Activated naive CD8-positive, alpha-beta T cell (primary cell): ENCODE data around the gene MISP3.
A peak's percentile ranks its signal among the peaks of the same experiment; 100 is the strongest.

Source experiments
- H3K27ac Mint-ChIP-seq: one replicate; pipeline ENCODE4 v1.8.0; 2021; ENCODE audit warnings: mixed read lengths
- H3K27me3 Mint-ChIP-seq: one replicate; pipeline ENCODE4 v1.8.0; 2021; ENCODE audit warnings: mixed read lengths
- H3K36me3 Mint-ChIP-seq: one replicate; pipeline ENCODE4 v1.8.0; 2021; ENCODE audit warnings: mixed read lengths
- H3K4me1 Mint-ChIP-seq: one replicate; pipeline ENCODE4 v1.8.0; 2021; ENCODE audit warnings: low read depth, mixed read lengths
- H3K4me3 Mint-ChIP-seq: one replicate; pipeline ENCODE4 v1.8.0; 2021; ENCODE audit warnings: mild to moderate bottlenecking, mixed read lengths
- H3K9me3 Mint-ChIP-seq: one replicate; pipeline ENCODE4 v1.8.0; 2021; ENCODE audit warnings: low read depth, mixed read lengths

The MISP3 gene

GRCh38 chr19:14082675-14082960 is 10.0 kb downstream of the MISP3 start:
- Mint-ChIP-seq H3K4me3 (peak overlapping the region; percentile 92), H3K9me3 (no peaks in the 10 kb centered on the region), H3K4me1 (peaks cover 20% of the 10 kb centered on the region), H3K36me3 (no peaks in the 10 kb centered on the region), H3K27me3 (no peaks in the 10 kb centered on the region), H3K27ac (no peak overlapping the region)

- Mint-ChIP-seq H3K4me3 (no peak within 1 kb of the TSS), H3K4me1 (peaks cover 21% of the 10 kb centered on the region), H3K27ac (no peak within 1 kb of the TSS), H3K27me3 (no peaks in the 10 kb centered on the region), H3K36me3 (peaks cover 4% of the 10 kb centered on the region), H3K9me3 (no peaks in the 10 kb centered on the region)
Measured at GRCh38 chr19:14085309-14085995, 12.9 kb downstream of the MISP3 start, which contains the start of gene C19orf67. Gene C19orf67 (minus strand): TSS chr19:14085783. CDS start chr19:14085627, 156 bp downstream.

GRCh38 chr19:14086098-14086497 is 13.5 kb downstream of the MISP3 start:
- Mint-ChIP-seq H3K4me3 (no peak overlapping the region), H3K9me3 (no peaks in the 10 kb centered on the region), H3K36me3 (peaks cover 4% of the 10 kb centered on the region), H3K4me1 (peaks cover 19% of the 10 kb centered on the region), H3K27ac (no peak overlapping the region), H3K27me3 (no peaks in the 10 kb centered on the region)

GRCh38 chr19:14088634-14089411 is 16.2 kb downstream of the MISP3 start:
- peaks cover 20% of the 10 kb centered on the region for H3K4me1 Mint-ChIP-seq
- H3K9me3 Mint-ChIP-seq = no peaks in the 10 kb centered on the region
- peak overlapping the region; percentile 88 for H3K4me3 Mint-ChIP-seq
- peak overlapping the region; percentile 88 for H3K27ac Mint-ChIP-seq
- H3K36me3 Mint-ChIP-seq = peaks cover 6% of the 10 kb centered on the region
- H3K27me3 Mint-ChIP-seq = no peaks in the 10 kb centered on the region

GRCh38 chr19:14089412-14089661 is 16.8 kb downstream of the MISP3 start:
- H3K27ac Mint-ChIP-seq = peak overlapping the region; percentile 88
- H3K4me3 Mint-ChIP-seq = peak overlapping the region; percentile 88
- peaks cover 20% of the 10 kb centered on the region for H3K4me1 Mint-ChIP-seq
- H3K9me3 Mint-ChIP-seq = no peaks in the 10 kb centered on the region
- H3K27me3 Mint-ChIP-seq = no peaks in the 10 kb centered on the region
- H3K36me3 Mint-ChIP-seq = peaks cover 6% of the 10 kb centered on the region

GRCh38 chr19:14089662-14090508 is 17.3 kb downstream of the MISP3 start:
- Mint-ChIP-seq H3K4me1 (peaks cover 20% of the 10 kb centered on the region), H3K27ac (peak overlapping the region; percentile 88), H3K4me3 (peak overlapping the region; percentile 88), H3K27me3 (no peaks in the 10 kb centered on the region), H3K9me3 (no peaks in the 10 kb centered on the region), H3K36me3 (peaks cover 6% of the 10 kb centered on the region)

GRCh38 chr19:14090509-14091080 is 18.0 kb downstream of the MISP3 start, which contains the start of gene SAMD1:
Gene SAMD1 (minus strand): TSS chr19:14090751.
- H3K4me3 Mint-ChIP-seq = peak within 1 kb of the TSS; percentile 99
- peaks cover 6% of the 10 kb centered on the region for H3K36me3 Mint-ChIP-seq
- peak within 1 kb of the TSS; percentile 100 for H3K27ac Mint-ChIP-seq
- no peaks in the 10 kb centered on the region for H3K27me3 Mint-ChIP-seq
- no peaks in the 10 kb centered on the region for H3K9me3 Mint-ChIP-seq
- H3K4me1 Mint-ChIP-seq = peaks cover 20% of the 10 kb centered on the region

- Mint-ChIP-seq H3K27me3 (no peaks in the 10 kb centered on the region), H3K4me1 (peaks cover 20% of the 10 kb centered on the region), H3K4me3 (peak overlapping the region; percentile 99), H3K27ac (peak overlapping the region; percentile 100), H3K9me3 (no peaks in the 10 kb centered on the region), H3K36me3 (peaks cover 6% of the 10 kb centered on the region)
Measured at GRCh38 chr19:14091081-14091812, 18.7 kb downstream of the MISP3 start.

- Mint-ChIP-seq H3K27me3 (no peaks in the 10 kb centered on the region), H3K27ac (peak overlapping the region; percentile 100), H3K36me3 (peaks cover 6% of the 10 kb centered on the region), H3K9me3 (no peaks in the 10 kb centered on the region), H3K4me1 (peaks cover 18% of the 10 kb centered on the region), H3K4me3 (peak overlapping the region; percentile 99)
Measured at GRCh38 chr19:14091813-14092462, 19.4 kb downstream of the MISP3 start.

- peaks cover 18% of the 10 kb centered on the region for H3K4me1 Mint-ChIP-seq
- peak overlapping the region; percentile 59 for H3K4me3 Mint-ChIP-seq
- H3K27ac Mint-ChIP-seq = peak overlapping the region; percentile 58
- no peaks in the 10 kb centered on the region for H3K9me3 Mint-ChIP-seq
- peaks cover 6% of the 10 kb centered on the region for H3K36me3 Mint-ChIP-seq
- no peaks in the 10 kb centered on the region for H3K27me3 Mint-ChIP-seq
Measured at GRCh38 chr19:14093117-14093823, 20.7 kb downstream of the MISP3 start.

GRCh38 chr19:14094854-14095253 is 22.3 kb downstream of the MISP3 start:
- Mint-ChIP-seq H3K36me3 (peaks cover 2% of the 10 kb centered on the region), H3K27me3 (no peaks in the 10 kb centered on the region), H3K9me3 (no peaks in the 10 kb centered on the region), H3K4me3 (no peak overlapping the region), H3K27ac (peak overlapping the region; percentile 76), H3K4me1 (peaks cover 13% of the 10 kb centered on the region)

GRCh38 chr19:14096272-14096992 is 23.8 kb downstream of the MISP3 start:
- Mint-ChIP-seq H3K36me3 (peaks cover 2% of the 10 kb centered on the region), H3K27ac (no peak overlapping the region), H3K4me1 (peaks cover 12% of the 10 kb centered on the region)

GRCh38 chr19:14097532-14098151 is 25.1 kb downstream of the MISP3 start:
- no peaks in the 10 kb centered on the region for H3K9me3 Mint-ChIP-seq
- no peak overlapping the region for H3K27ac Mint-ChIP-seq
- H3K4me1 Mint-ChIP-seq = peaks cover 4% of the 10 kb centered on the region
- no peaks in the 10 kb centered on the region for H3K27me3 Mint-ChIP-seq
- H3K4me3 Mint-ChIP-seq = no peak overlapping the region
- peaks cover 2% of the 10 kb centered on the region for H3K36me3 Mint-ChIP-seq

More at GRCh38 chr19:14096272-14096992, 23.8 kb downstream of the MISP3 start:
- Mint-ChIP-seq H3K4me3 (no peak overlapping the region), H3K9me3 (no peaks in the 10 kb centered on the region), H3K27me3 (no peaks in the 10 kb centered on the region)
